ENCODE data around the gene RAB9A. TPM values are rescaled to one million over a fixed set of nuclear protein-coding genes. Genes with fewer than 3 reads are reported as not detected.

Gene RAB9A
- total RNA-seq, 1 experiment from 2014 or later, result 26.3 TPM

GRCh38 chrX:13684361-13684760 is 4.6 kb upstream of the RAB9A start (continued):
- TF ChIP-seq, protein P1, sequence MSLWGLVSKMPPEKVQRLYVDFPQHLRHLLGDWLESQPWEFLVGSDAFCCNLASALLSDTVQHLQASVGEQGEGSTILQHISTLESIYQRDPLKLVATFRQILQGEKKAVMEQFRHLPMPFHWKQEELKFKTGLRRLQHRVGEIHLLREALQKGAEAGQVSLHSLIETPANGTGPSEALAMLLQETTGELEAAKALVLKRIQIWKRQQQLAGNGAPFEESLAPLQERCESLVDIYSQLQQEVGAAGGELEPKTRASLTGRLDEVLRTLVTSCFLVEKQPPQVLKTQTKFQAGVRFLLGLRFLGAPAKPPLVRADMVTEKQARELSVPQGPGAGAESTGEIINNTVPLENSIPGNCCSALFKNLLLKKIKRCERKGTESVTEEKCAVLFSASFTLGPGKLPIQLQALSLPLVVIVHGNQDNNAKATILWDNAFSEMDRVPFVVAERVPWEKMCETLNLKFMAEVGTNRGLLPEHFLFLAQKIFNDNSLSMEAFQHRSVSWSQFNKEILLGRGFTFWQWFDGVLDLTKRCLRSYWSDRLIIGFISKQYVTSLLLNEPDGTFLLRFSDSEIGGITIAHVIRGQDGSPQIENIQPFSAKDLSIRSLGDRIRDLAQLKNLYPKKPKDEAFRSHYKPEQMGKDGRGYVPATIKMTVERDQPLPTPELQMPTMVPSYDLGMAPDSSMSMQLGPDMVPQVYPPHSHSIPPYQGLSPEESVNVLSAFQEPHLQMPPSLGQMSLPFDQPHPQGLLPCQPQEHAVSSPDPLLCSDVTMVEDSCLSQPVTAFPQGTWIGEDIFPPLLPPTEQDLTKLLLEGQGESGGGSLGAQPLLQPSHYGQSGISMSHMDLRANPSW (CRISPR knock-in tag; conservative IDR thresholded peaks at IDR 0.05; ENCODE audit: low read depth), result no peak
- no peak for TF ChIP-seq ZSCAN18 (CRISPR knock-in tag; IDR thresholded peaks at IDR 0.05)
- no peak for TF ChIP-seq ZNF138 (CRISPR knock-in tag; conservative IDR thresholded peaks at IDR 0.05)
- no peak for TF ChIP-seq ZNF317 (CRISPR knock-in tag; IDR thresholded peaks at IDR 0.05; ENCODE audit: borderline replicate concordance, low read depth)
- no peak for TF ChIP-seq EMX1 (CRISPR knock-in tag; IDR thresholded peaks at IDR 0.05)
- TF ChIP-seq USF2 (CRISPR knock-in tag; IDR thresholded peaks at IDR 0.05), result no peak
- TF ChIP-seq ATF2 (CRISPR knock-in tag; IDR thresholded peaks at IDR 0.05; ENCODE audit: borderline replicate concordance, low read depth), result no peak
- TF ChIP-seq ZNF263 (CRISPR knock-in tag; IDR thresholded peaks at IDR 0.05; ENCODE audit: low read depth), result no peak
- no peak for TF ChIP-seq ATF1 (CRISPR knock-in tag; IDR thresholded peaks at IDR 0.05)
- no peak for TF ChIP-seq GABPB1 (CRISPR knock-in tag; IDR thresholded peaks at IDR 0.05)

- ATAC-seq (no peak), DNase-seq (ENCODE audit: low spot score) (no peak)
- Mint-ChIP-seq H3K36me3 (no peaks in the 10 kb centered on the region), H3K4me3 (no peak overlapping the region), H3K27ac (no peak overlapping the region), H3K4me1 (peaks cover 8% of the 10 kb centered on the region), H3K9me3 (no peaks in the 10 kb centered on the region), H3K27me3 (ENCODE audit: low read depth) (peaks cover 19% of the 10 kb centered on the region)
- ChIA-PET CTCF (no interaction called here), POLR2A (no interaction called here)
- TF ChIP-seq NR3C1 (CRISPR knock-in tag; conservative IDR thresholded peaks at IDR 0.05; ENCODE audit: low read depth) (no peak), ZNF121 (CRISPR knock-in tag; IDR thresholded peaks at IDR 0.05) (no peak), ZNF281 (CRISPR knock-in tag; IDR thresholded peaks at IDR 0.05) (no peak), HMGXB4 (CRISPR knock-in tag; IDR thresholded peaks at IDR 0.05) (no peak), FOXP4 (CRISPR knock-in tag; IDR thresholded peaks at IDR 0.05) (no peak), USF2 (CRISPR knock-in tag; IDR thresholded peaks at IDR 0.05) (no peak), NFATC4 (CRISPR knock-in tag; IDR thresholded peaks at IDR 0.05) (no peak), PRRX2 (CRISPR knock-in tag; IDR thresholded peaks at IDR 0.05) (no peak), IRF2 (CRISPR knock-in tag; IDR thresholded peaks at IDR 0.05; ENCODE audit: borderline replicate concordance, low read depth) (no peak)
- TF ChIP-seq, protein P2, sequence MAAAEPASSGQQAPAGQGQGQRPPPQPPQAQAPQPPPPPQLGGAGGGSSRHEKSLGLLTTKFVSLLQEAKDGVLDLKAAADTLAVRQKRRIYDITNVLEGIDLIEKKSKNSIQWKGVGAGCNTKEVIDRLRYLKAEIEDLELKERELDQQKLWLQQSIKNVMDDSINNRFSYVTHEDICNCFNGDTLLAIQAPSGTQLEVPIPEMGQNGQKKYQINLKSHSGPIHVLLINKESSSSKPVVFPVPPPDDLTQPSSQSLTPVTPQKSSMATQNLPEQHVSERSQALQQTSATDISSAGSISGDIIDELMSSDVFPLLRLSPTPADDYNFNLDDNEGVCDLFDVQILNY (CRISPR knock-in tag; IDR thresholded peaks at IDR 0.05), result no peak
Measured at GRCh38 chrX:13685126-13685763, 3.7 kb upstream of the RAB9A start.
